ENCODE measurements around the gene DYNLRB1.
"Not testable (repeated sequence)": the region's sequence is repeated elsewhere in the genome, so short reads cannot be mapped to it uniquely, and the experiment has no call there.

Gene DYNLRB1

DNA sequence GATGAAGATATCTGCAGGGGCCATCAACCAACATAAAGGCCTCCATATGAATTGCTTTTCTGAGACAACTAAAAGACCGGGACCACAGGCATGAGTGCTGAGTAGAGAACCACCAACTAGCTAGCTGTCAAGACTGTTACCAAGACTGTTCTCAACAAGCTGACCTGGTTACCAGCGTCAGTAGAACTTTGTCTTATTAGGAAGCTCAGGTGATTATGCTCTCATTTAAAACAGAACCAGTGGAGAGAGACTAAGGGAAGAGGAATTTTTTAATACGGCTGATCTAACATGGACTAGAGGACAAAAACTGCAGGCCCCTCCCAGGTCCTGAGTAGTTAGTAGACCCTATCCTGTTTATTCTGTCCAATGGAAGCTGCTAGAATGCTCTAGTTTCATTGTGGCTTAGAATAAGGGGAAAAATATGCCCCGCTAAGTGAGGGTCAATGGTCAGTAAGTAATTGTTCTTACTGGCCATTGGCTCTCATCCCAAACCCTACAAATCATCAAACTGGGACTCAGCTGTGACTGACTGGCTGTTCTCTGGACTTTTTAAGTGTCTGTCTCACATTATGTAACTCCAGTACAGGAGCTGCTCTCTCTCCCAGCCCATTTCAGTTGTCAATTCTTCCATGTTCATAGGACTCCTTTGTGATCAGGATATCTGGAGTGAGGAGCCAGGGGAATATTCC lies 3.8 kb upstream of the DYNLRB1 start:
- no peak for DNase-seq

DNA sequence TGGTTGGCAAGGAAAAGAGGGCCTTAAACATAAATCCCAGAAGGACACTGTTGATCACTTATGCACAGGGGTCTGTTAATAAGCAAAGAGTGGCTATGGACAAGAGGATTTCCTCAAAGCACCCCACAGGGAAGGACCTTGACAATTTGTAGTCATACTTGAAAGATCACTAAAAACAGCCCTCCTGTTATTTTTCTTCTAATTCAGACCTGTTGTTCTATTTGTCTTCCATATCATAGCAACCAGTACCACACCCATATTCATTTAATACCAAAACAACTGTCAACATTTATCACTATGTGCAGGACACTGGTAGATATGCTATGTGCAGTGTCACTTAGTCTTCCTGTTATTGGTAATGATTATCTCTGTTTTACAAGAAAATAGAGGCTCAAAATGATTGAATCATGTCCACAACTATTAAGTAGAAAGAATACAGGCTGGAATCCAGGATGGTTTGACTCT lies 3.2 kb upstream of the DYNLRB1 start:
- no peak for DNase-seq

DNA sequence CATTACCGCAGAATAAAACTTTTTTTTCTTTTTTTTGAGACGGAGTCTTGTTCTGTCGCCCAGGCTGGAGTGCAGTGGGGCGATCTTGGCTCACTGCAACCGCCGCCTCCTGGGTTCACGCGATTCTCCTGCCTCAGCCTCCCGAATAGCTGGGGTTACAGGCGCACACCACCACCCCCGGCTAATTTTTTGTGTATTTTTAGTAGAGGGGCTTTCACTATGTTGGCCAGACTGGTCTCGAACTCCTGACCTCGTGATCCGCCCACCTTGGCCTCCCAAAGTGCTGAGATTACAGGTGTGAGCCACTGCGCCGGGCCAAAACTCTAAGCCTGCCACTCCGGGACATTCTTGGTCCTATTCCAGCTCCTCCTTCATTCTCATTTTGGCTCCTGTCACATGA lies 2.2 kb upstream of the DYNLRB1 start:
- DNase-seq = not testable (repeated sequence)

DNA sequence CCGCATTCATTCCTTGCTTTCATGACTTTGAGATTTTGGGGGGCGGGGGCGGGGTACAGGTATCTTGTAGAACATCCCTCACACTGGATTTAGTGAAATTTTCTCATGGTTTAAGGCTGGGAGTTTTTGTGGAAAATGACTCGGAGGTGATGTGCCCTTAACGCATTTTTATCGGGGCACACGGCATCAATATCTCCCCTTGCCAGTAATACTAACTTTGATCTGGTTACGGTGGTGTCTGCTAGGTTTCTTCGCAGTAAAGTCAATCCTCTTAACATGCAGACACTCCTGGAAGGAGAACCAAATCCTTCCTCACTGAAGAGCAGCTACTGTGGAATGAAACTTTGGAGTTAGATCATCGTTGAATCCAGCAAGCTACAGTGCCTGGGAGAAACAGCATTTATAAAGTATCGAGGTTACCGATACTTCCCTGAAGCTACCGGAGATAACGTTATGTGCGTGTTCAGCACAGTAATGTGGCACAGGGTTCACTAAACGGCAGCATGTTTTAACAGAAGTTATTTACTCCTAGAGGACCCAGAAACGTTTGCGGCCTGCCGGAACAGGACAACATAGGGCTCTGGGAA lies 1.2 kb upstream of the DYNLRB1 start:
- no peak for DNase-seq

GRCh38 chr20:34515484-34516246 lies 557 bp upstream of the DYNLRB1 start:
- no peak for DNase-seq

- DNase-seq = no peak
These were observed 888 bp downstream of the DYNLRB1 start for GRCh38 chr20:34517114-34517505.

DNA sequence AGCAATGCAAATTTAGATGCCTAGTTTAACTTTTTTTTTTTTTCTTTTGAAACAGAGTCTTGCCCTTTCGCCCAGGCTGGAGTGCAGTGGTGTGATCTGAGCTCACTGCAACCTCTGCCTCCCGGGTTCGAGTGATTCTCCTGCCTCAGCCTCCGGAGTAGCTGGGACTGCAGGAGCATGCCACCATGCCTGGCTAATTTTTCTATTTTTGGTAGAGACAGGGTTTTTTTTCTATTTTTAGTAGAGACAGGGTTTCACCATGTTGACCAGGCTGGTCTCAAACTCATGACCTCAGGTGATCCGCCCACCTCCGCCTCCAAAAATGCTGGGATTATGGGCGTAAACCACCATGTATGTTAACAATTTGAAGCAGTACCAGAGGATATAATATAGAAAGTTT lies 2.6 kb downstream of the DYNLRB1 start:
- not testable (repeated sequence) for DNase-seq

GRCh38 chr20:34519841-34520240 lies 3.6 kb downstream of the DYNLRB1 start:
- not testable (repeated sequence) for DNase-seq

DNA sequence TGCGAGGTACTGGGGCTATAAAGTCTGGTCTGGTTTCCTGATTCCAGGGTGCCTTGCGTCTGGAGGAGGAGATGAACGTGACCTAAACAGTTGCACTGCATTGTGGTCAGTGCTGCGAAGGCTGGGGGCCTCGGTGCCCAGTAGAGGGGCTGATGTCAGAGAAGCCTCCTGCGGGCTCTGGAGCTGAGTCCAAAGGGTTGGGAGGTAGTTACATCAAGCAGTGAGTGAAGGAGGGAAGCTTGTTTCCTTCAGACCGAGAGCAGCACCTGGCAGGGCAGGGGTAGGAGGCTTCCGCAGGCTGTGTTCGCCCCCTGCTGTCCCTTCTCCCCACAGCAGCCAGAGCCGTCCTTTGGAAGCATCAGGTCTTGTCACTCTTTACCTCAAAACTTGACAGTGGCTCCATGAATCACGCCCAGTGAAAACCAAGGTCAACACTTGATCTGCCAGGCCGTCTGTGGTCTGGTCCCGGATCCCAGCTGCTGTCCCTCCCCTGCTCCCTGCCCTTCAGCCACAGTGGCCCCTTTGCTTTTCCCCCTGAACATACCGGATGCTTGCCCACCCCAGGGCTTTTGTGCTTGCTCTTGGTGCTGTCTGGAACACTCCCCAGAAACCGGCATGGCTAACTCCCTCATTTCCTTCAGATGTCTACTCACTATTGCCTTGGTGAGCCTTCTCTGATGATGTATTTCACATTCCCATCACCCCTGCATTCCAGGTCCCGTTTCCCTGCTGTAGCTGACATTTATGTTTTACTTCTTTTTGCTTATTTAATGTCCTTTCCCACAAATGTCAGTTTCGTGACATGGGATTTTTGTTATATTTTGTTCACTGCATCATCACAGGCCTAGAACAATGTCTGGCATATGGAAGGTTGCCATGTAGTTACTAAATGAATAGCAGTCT lies 7.0 kb downstream of the DYNLRB1 start:
- DNase-seq = no peak

GRCh38 chr20:34524426-34524825 lies 8.2 kb downstream of the DYNLRB1 start:
- DNase-seq = no peak

GRCh38 chr20:34525342-34525708 lies 9.1 kb downstream of the DYNLRB1 start:
- no peak for DNase-seq

DNA sequence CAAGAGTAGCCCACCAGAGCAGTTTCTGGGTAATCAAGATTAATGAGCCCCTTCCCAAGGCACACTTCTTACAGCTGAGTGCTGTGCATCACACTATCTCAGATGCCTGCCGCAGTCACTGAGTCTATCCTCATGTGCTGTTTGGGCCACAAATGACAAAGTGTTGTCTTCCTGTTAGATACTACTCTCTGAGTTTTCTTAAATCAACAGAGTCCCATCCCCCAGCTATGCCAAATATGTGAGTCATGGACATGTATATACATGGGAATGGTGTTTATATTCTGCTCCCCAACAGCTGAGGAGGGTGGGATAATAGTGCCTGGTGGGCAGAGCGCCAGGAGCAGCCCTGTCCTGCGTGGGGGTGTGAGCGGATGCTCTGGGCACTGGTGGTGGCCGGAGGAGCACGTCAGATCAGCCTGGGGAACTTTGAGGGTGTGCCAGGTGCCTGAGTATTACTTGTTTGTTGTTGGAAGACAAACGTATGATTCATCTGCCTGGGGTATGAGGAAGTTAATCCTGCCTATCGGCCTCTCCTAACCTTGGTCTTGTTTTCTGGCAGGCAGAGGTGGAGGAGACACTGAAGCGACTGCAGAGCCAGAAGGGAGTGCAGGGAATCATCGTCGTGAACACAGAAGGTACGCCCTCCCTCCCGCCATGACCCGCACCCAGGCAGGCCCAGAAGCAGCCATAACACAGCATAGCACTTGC lies 9.6 kb downstream of the DYNLRB1 start:
- no peak for DNase-seq

DNA sequence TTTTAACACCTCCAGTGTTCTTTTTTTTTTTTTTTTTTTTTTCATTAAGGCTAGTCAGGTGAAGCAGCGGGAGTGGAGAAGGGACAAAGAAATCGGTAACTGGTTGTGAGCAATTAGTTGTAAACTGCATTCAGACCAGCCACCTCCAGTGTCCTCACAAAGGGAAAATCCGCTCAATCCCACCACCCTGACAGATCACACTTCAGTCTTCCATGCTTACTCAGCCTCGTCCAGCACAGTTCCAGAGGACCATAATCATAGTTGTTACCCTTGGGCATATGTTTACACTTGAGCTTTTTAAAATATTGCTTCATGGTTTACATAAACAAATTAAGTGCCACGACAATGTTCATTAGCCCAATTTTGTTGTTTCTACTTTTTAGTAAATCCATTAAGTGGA lies 10.2 kb downstream of the DYNLRB1 start:
- DNase-seq = no peak

DNA sequence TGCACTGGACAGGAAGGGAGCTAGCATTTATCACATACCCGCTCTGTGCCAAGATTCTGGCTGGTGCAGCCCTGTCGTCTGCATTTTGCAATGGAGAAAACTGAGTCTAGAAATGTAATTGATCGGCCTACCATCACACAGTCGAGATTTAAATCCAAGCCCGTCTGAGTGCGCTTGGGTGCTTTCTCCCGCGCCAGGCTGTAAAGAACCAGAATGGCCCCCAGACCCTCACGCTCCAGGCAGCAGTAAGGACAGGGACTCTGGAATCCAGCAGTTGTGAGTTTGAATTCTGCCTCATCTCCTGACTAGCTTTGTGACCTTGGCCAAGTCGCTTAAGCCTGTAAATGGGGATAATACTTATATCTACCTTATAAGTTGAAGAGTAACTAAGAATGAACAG lies 10.8 kb downstream of the DYNLRB1 start:
- no peak for DNase-seq

- DNase-seq = no peak
These were observed 12.7 kb downstream of the DYNLRB1 start for GRCh38 chr20:34528921-34529297.

DNA sequence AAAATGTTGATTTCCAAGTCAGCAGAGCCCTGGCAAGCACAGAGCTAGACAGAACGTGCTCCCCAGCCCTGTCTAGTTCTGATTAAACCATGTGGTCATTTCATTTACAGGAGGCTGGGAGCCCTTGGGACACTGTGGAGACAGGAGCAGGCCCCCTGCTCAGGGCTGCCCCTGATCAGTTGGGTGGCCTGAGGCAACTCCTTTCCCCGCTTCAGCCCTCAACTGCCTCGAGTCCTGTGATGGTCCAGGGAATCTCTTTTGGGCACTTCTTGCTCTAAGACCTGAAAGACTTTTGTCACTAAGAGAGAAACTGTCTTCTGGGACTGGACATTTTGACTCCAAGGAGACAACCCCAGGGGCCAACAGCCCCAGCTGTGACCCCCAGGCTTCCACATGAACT lies 13.5 kb downstream of the DYNLRB1 start:
- DNase-seq = no peak

- DNase-seq = no peak
These were observed 14.1 kb downstream of the DYNLRB1 start for GRCh38 chr20:34530342-34530741.

GRCh38 chr20:34531608-34532265 lies 15.5 kb downstream of the DYNLRB1 start:
- DNase-seq = no peak

DNA sequence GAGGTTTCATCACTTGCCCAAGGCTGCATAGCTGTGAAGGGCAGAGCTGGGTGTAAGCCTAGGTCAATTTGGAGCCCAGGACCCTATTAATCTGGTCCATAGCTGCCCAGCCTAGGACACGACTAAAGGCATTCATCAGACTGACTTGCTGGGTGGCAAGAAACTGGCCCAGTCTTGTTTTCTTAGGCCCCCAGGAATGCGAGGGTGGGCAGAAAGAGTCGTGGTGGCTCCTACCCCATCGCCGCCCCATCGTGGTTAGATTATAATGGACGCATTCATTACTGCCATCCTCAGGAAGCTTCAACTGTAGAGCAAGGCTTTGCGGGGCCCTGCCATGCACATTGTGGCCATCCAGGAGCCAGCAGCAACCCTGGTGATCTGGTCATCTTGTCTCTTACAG lies 16.1 kb downstream of the DYNLRB1 start:
- no peak for DNase-seq

DNA sequence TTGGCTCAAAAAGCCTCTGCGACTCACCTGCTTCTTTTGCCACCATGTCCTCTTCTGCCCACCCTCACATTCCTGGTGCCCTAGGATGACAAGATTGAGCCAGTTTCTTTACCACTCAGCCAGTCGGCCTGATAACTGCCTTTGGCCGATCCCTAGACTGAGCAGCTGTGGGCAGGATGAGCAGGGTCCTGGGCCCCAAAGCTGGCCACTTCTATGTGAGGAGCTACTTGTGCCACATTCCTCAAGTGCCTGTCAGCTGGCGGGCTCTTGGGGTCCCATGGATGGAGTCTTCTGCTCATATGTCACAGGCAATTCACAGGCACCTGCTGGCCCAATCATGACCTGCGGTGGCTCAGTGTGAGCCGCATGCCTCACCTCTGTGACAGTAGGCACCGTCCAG lies 16.5 kb downstream of the DYNLRB1 start:
- DNase-seq = no peak

DNA sequence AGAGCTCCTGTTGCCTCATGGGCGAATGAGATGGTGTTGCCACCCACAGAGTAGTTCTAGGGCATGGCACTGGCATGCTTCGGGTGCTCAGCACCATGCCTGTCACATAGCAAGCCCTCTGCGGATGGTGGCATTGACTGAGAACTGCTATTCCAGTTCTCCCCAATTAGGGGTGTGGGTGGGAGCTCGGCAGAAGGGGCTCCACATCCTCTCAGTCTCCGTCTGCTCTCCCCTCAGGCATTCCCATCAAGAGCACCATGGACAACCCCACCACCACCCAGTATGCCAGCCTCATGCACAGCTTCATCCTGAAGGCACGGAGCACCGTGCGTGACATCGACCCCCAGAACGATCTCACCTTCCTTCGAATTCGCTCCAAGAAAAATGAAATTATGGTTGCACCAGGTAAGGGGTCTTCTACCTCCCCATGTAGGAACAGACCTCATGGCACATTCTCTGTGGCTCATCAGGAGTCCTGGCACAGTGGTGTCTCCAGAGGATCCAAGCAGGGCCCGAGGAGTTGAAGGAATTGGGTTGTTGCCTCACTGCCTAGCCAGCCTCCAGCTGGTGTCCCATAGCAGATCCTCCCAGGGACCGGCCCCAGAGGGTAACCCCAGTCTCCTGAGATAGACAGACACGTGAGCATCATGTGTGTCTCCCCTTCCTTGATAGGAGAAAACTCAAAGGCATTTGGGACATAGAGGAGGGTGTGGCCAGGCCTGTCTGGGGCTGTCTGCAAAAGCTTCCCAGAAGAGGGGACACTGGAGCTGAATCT lies 18.4 kb downstream of the DYNLRB1 start:
- DNase-seq = no peak

Data from SIG-M5 (cell line).